Right hindlimb (tissue), 1 donor: ENCODE measurements around the gene IMMP2L.
"Not testable (repeated sequence)": the region's sequence is repeated elsewhere in the genome, so short reads cannot be mapped to it uniquely, and the experiment has no call there.

ENCODE experiments used
- DNase-seq: peaks from one replicate; pipeline ENCODE4 v3.0.0-alpha.2; 2018

Gene IMMP2L

GRCh38 chr7:111450705-111451104 lies 111.6 kb downstream of the IMMP2L start:
- not testable (repeated sequence) for DNase-seq

GRCh38 chr7:111447502-111447901 lies 114.8 kb downstream of the IMMP2L start:
- not testable (repeated sequence) for DNase-seq

GRCh38 chr7:111439977-111440376 lies 122.3 kb downstream of the IMMP2L start:
- no peak for DNase-seq

- no peak for DNase-seq
Measured at GRCh38 chr7:111438369-111439289, 123.7 kb downstream of the IMMP2L start.

GRCh38 chr7:111437736-111438135 lies 124.6 kb downstream of the IMMP2L start:
- DNase-seq: no peak

GRCh38 chr7:111436608-111437007 lies 125.7 kb downstream of the IMMP2L start:
- DNase-seq: no peak

GRCh38 chr7:111433426-111433825 lies 128.9 kb downstream of the IMMP2L start:
- no peak for DNase-seq

GRCh38 chr7:111429781-111430180 lies 132.5 kb downstream of the IMMP2L start:
- no peak for DNase-seq

GRCh38 chr7:111424768-111425167 lies 137.5 kb downstream of the IMMP2L start:
- DNase-seq: no peak

- DNase-seq: no peak
Measured at GRCh38 chr7:111414374-111414773, 147.9 kb downstream of the IMMP2L start.

- peak; percentile 51 for DNase-seq
Measured at GRCh38 chr7:111413739-111414138, 148.6 kb downstream of the IMMP2L start.

- no peak for DNase-seq
Measured at GRCh38 chr7:111410899-111411298, 151.4 kb downstream of the IMMP2L start.

GRCh38 chr7:111409714-111410422 lies 152.4 kb downstream of the IMMP2L start:
- DNase-seq: no peak

GRCh38 chr7:111408724-111409123 lies 153.6 kb downstream of the IMMP2L start:
- DNase-seq: no peak

GRCh38 chr7:111407258-111407657 lies 155.0 kb downstream of the IMMP2L start:
- no peak for DNase-seq

- no peak for DNase-seq
Measured at GRCh38 chr7:111405621-111406020, 156.7 kb downstream of the IMMP2L start.

- no peak for DNase-seq
Measured at GRCh38 chr7:111401516-111401915, 160.8 kb downstream of the IMMP2L start.

GRCh38 chr7:111400088-111400487 lies 162.2 kb downstream of the IMMP2L start:
- DNase-seq: no peak

GRCh38 chr7:111394891-111395290 lies 167.4 kb downstream of the IMMP2L start:
- DNase-seq: no peak

- DNase-seq: no peak
Measured at GRCh38 chr7:111393011-111393754, 169.1 kb downstream of the IMMP2L start.

- DNase-seq: no peak
Measured at GRCh38 chr7:111392294-111392693, 170.0 kb downstream of the IMMP2L start.

- no peak for DNase-seq
Measured at GRCh38 chr7:111390000-111390399, 172.3 kb downstream of the IMMP2L start.

GRCh38 chr7:111388912-111389311 lies 173.4 kb downstream of the IMMP2L start:
- DNase-seq: no peak
